ENCODE data around the gene BCAS1. TPM values are rescaled to one million over a fixed set of nuclear protein-coding genes. Genes with fewer than 3 reads are reported as not detected.

Gene BCAS1
- total RNA-seq, 1 experiment from 2014 or later, result 4.0 TPM

DNA sequence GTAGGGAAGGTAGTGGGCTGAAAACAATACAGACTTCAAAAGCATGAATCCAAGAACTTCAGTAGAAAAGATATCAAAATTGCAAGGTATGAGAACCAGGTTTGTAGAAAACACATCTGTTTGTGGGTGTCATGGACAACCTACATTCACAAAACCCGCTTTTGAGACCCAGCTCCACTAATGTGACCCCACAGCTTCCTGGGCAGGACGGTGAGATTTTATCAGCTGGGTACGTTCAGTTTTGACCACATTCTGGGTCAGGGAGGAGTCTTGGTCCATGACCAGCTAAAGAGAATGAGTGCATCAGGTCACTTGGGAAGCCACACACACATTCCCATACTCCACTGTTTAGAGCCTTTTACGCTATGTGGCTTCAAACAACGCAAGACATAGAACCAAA, 77.1 kb downstream of the BCAS1 start:
- no peak for DNase-seq
- intact Hi-C loops (cut with micrococcal nuclease; ENCODE audit: unreplicated experiment), result no loop called here
- no peaks in the 10 kb centered on the region for H3K79me2 ChIP-seq (ENCODE audit: low read depth)
- H3K27ac ChIP-seq, result no peak overlapping the region
- no peaks in the 10 kb centered on the region for H3K9me2 ChIP-seq (ENCODE audit: insufficient read depth)
- H3K9me3 ChIP-seq (ENCODE audit: insufficient read depth, low read depth), result no peaks in the 10 kb centered on the region
- H3K36me3 ChIP-seq (ENCODE audit: low read depth), result no peaks in the 10 kb centered on the region
- H3F3A ChIP-seq (ENCODE audit: insufficient read depth, low read depth), result no peaks in the 10 kb centered on the region
- BruUV-seq (replicated peaks), result no TSS peak
- no peak for TF ChIP-seq EZH2 (IDR thresholded peaks at IDR 0.05; ENCODE audit: low read depth)
- TF ChIP-seq, protein P1, sequence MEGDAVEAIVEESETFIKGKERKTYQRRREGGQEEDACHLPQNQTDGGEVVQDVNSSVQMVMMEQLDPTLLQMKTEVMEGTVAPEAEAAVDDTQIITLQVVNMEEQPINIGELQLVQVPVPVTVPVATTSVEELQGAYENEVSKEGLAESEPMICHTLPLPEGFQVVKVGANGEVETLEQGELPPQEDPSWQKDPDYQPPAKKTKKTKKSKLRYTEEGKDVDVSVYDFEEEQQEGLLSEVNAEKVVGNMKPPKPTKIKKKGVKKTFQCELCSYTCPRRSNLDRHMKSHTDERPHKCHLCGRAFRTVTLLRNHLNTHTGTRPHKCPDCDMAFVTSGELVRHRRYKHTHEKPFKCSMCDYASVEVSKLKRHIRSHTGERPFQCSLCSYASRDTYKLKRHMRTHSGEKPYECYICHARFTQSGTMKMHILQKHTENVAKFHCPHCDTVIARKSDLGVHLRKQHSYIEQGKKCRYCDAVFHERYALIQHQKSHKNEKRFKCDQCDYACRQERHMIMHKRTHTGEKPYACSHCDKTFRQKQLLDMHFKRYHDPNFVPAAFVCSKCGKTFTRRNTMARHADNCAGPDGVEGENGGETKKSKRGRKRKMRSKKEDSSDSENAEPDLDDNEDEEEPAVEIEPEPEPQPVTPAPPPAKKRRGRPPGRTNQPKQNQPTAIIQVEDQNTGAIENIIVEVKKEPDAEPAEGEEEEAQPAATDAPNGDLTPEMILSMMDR (conservative IDR thresholded peaks at IDR 0.05), result no peak
- H4K20me1 ChIP-seq (ENCODE audit: insufficient read depth), result no peaks in the 10 kb centered on the region
- H2AFZ ChIP-seq, result no peak overlapping the region
- no peaks in the 10 kb centered on the region for H3K4me1 ChIP-seq (replicated peaks; ENCODE audit: insufficient read depth)
- ChIA-PET POLR2A (ENCODE audit: unreplicated experiment) (no interaction called here), CTCF (no interaction called here)
- H3K4me3 ChIP-seq, result no peak overlapping the region
- H3K4me2 ChIP-seq, result no peak overlapping the region
- H3K27me3 ChIP-seq (ENCODE audit: insufficient read depth, low read depth), result no peaks in the 10 kb centered on the region

- POLR2A ChIA-PET (ENCODE audit: unreplicated experiment), result no interaction called here
Observed at GRCh38 chr20:53990768-53991450, 79.5 kb downstream of the BCAS1 start.

GRCh38 chr20:53990003-53990402, 80.4 kb downstream of the BCAS1 start:
- H3K9me2 ChIP-seq (ENCODE audit: insufficient read depth), result 0 out of 2 replicates have a peak, but pooled peaks cover 5% of the 10 kb centered on the region
- no peak for TF ChIP-seq EZH2 (IDR thresholded peaks at IDR 0.05; ENCODE audit: low read depth)
- TF ChIP-seq, protein P1 (conservative IDR thresholded peaks at IDR 0.05), result no peak
- H3K79me2 ChIP-seq (ENCODE audit: low read depth), result no peaks in the 10 kb centered on the region
- no peaks in the 10 kb centered on the region for H3K4me1 ChIP-seq (replicated peaks; ENCODE audit: insufficient read depth)
- no peaks in the 10 kb centered on the region for H4K20me1 ChIP-seq (ENCODE audit: insufficient read depth)
- no peaks in the 10 kb centered on the region for H3F3A ChIP-seq (ENCODE audit: insufficient read depth, low read depth)
- intact Hi-C loops (cut with micrococcal nuclease; ENCODE audit: unreplicated experiment), result no loop called here
- CTCF ChIA-PET, result no interaction called here
- H3K36me3 ChIP-seq (ENCODE audit: low read depth), result no peaks in the 10 kb centered on the region
- POLR2A ChIA-PET (ENCODE audit: unreplicated experiment), result no interaction called here
- H3K4me2 ChIP-seq, result no peak overlapping the region
- no TSS peak for BruUV-seq (replicated peaks)
- no peak overlapping the region for H3K4me3 ChIP-seq
- no peaks in the 10 kb centered on the region for H3K27me3 ChIP-seq (ENCODE audit: insufficient read depth, low read depth)
- no peak overlapping the region for H3K27ac ChIP-seq
- no peak overlapping the region for H2AFZ ChIP-seq
- no peak for DNase-seq
- H3K9me3 ChIP-seq (ENCODE audit: insufficient read depth, low read depth), result no peaks in the 10 kb centered on the region

More at GRCh38 chr20:53990768-53991450, 79.5 kb downstream of the BCAS1 start:
- DNase-seq, result no peak
- no peaks in the 10 kb centered on the region for H3K27me3 ChIP-seq (ENCODE audit: insufficient read depth, low read depth)
- no peak overlapping the region for H2AFZ ChIP-seq
- H3K27ac ChIP-seq, result no peak overlapping the region
- intact Hi-C loops (cut with micrococcal nuclease; ENCODE audit: unreplicated experiment), result no loop called here
- no peaks in the 10 kb centered on the region for H3F3A ChIP-seq (ENCODE audit: insufficient read depth, low read depth)
- no peaks in the 10 kb centered on the region for H4K20me1 ChIP-seq (ENCODE audit: insufficient read depth)
- no peak overlapping the region for H3K4me2 ChIP-seq
- no peaks in the 10 kb centered on the region for H3K36me3 ChIP-seq (ENCODE audit: low read depth)
- H3K9me3 ChIP-seq (ENCODE audit: insufficient read depth, low read depth), result no peaks in the 10 kb centered on the region
- BruUV-seq (replicated peaks), result no TSS peak
- H3K4me1 ChIP-seq (replicated peaks; ENCODE audit: insufficient read depth), result no peaks in the 10 kb centered on the region
- TF ChIP-seq, protein P1 (conservative IDR thresholded peaks at IDR 0.05), result no peak
- TF ChIP-seq EZH2 (IDR thresholded peaks at IDR 0.05; ENCODE audit: low read depth), result no peak
- no peak overlapping the region for H3K4me3 ChIP-seq
- H3K9me2 ChIP-seq (ENCODE audit: insufficient read depth), result 0 out of 2 replicates have a peak, but pooled peaks cover 5% of the 10 kb centered on the region
- CTCF ChIA-PET, result no interaction called here
- H3K79me2 ChIP-seq (ENCODE audit: low read depth), result no peaks in the 10 kb centered on the region
